HEK293 (cell line): ENCODE results near the gene XPR1.

Experiments
- CTCF ChIA-PET: fragments of 350-600 bp; formaldehyde crosslinking; extraction: SDS; loops from one replicate; lab custom pipeline; 2021; ENCODE audit warnings: antibody characterized with exemption; lab: Yijun Ruan, JAX
- POLR2A ChIA-PET: fragments of 300-600 bp; formaldehyde crosslinking; extraction: SDS; loops from one replicate; lab custom pipeline; 2020; ENCODE audit warnings: antibody characterized with exemption, inconsistent platforms; lab: Yijun Ruan, JAX
- H3K27ac ChIP-seq: fragments of 200-500 bp; sonication (Bioruptor generic); 2 replicates; pipeline ENCODE4 v1.5.1; 2014; ENCODE audit warnings: low read depth, low read length, control low read depth, inconsistent platforms; ENCODE audit errors: extremely low read depth
- H3K36me3 ChIP-seq, 2 experiments: fragments of 200-500 bp in 1 of 2; sonication (Bioruptor generic) in 1 of 2; 1 replicate in 1 of 2; 2 replicates in 1 of 2; pipeline ENCODE4 v1.5.1; 2014 to 2017; ENCODE audit warnings: inconsistent platforms in 2 of 2, low read length in 2 of 2; ENCODE audit not compliant: control insufficient read depth in 2 of 2, insufficient read depth in 1 of 2
- H3K4me1 ChIP-seq: fragments of 200-500 bp; sonication (Bioruptor generic); 2 replicates; pipeline ENCODE4 v1.5.1; 2014; ENCODE audit warnings: mild to moderate bottlenecking, low read length, inconsistent platforms; ENCODE audit not compliant: control insufficient read depth, insufficient read depth
- H3K4me3 ChIP-seq: 2 replicates; pipeline ENCODE4 v1.5.1; 2011; ENCODE audit warnings: low read depth, mild to moderate bottlenecking, control low read depth, low read length, moderate library complexity
- H3K9me3 ChIP-seq: fragments of 200-500 bp; sonication (Bioruptor generic); 2 replicates; pipeline ENCODE4 v1.5.1; 2014; ENCODE audit warnings: low read depth, low read length, inconsistent platforms; ENCODE audit not compliant: control insufficient read depth, insufficient read depth
- GLI4 ChIP-seq: fragments of 450-650 bp; formaldehyde crosslinking; IDR thresholded peaks from 2 replicates; pipeline ENCODE4 v1.5.1; 2016; ENCODE audit warnings: missing biosample characterization, missing genetic modification characterization
- KLF17 ChIP-seq: fragments of 450-650 bp; formaldehyde crosslinking; IDR thresholded peaks from 2 replicates; pipeline ENCODE4 v1.5.1; 2016; ENCODE audit warnings: missing biosample characterization, missing genetic modification characterization
- OSR2 ChIP-seq: fragments of 450-650 bp; formaldehyde crosslinking; IDR thresholded peaks from 2 replicates; pipeline ENCODE4 v1.5.1; 2016; ENCODE audit warnings: missing biosample characterization, missing genetic modification characterization
- PBX3 ChIP-seq: sonication (generic); formaldehyde crosslinking; IDR thresholded peaks from 2 replicates; pipeline ENCODE4 v1.8.1; 2022; ENCODE audit warnings: mild to moderate bottlenecking, moderate library complexity, missing genetic modification reagents
- PRDM1 ChIP-seq: fragments of 450-650 bp; formaldehyde crosslinking; IDR thresholded peaks from 2 replicates; pipeline ENCODE4; 2016; ENCODE audit warnings: missing biosample characterization, missing genetic modification characterization
- PRDM6 ChIP-seq: fragments of 450-650 bp; formaldehyde crosslinking; IDR thresholded peaks from 2 replicates; pipeline ENCODE4 v1.5.1; 2017; ENCODE audit warnings: missing biosample characterization, missing genetic modification characterization
- TCF7L2 ChIP-seq: IDR thresholded peaks from 2 replicates; pipeline ENCODE4 v1.6.1; 2011; ENCODE audit warnings: low read depth, mild to moderate bottlenecking, inconsistent platforms, low read length, moderate library complexity, borderline replicate concordance
- ZNF10 ChIP-seq: fragments of 450-650 bp; formaldehyde crosslinking; IDR thresholded peaks from 2 replicates; pipeline ENCODE4 v1.5.1; 2017; ENCODE audit warnings: missing biosample characterization, missing genetic modification characterization
- ZNF133 ChIP-seq: fragments of 450-650 bp; formaldehyde crosslinking; IDR thresholded peaks from 2 replicates; pipeline ENCODE4 v1.5.1; 2016; ENCODE audit warnings: missing biosample characterization, missing genetic modification characterization
- ZNF146 ChIP-seq: fragments of 450-650 bp; formaldehyde crosslinking; IDR thresholded peaks from 2 replicates; pipeline ENCODE4 v1.5.1; 2016; ENCODE audit warnings: missing biosample characterization, missing genetic modification characterization
- ZNF155 ChIP-seq: fragments of 450-650 bp; formaldehyde crosslinking; IDR thresholded peaks from 2 replicates; pipeline ENCODE4 v1.5.1; 2016; ENCODE audit warnings: missing biosample characterization, missing genetic modification characterization
- ZNF19 ChIP-seq: fragments of 450-650 bp; formaldehyde crosslinking; IDR thresholded peaks from 2 replicates; pipeline ENCODE4; 2016; ENCODE audit warnings: missing biosample characterization, missing genetic modification characterization, low read depth
- ZNF335 ChIP-seq: fragments of 450-650 bp; formaldehyde crosslinking; conservative IDR thresholded peaks from 2 replicates; pipeline ENCODE4 v1.5.1; 2016; ENCODE audit warnings: missing biosample characterization, missing genetic modification characterization
- ZNF354C ChIP-seq: fragments of 450-650 bp; formaldehyde crosslinking; IDR thresholded peaks from 2 replicates; pipeline ENCODE4 v1.5.1; 2016; ENCODE audit warnings: missing biosample characterization, missing genetic modification characterization, low read depth, borderline replicate concordance
- ZNF366 ChIP-seq: fragments of 450-650 bp; formaldehyde crosslinking; conservative IDR thresholded peaks from 2 replicates; pipeline ENCODE4 v1.5.1; 2016; ENCODE audit warnings: missing biosample characterization, missing genetic modification characterization
- ZNF404 ChIP-seq: fragments of 450-650 bp; formaldehyde crosslinking; IDR thresholded peaks from 2 replicates; pipeline ENCODE4 v1.5.1; 2017; ENCODE audit warnings: missing biosample characterization, missing genetic modification characterization
- ZNF423 ChIP-seq: fragments of 450-650 bp; formaldehyde crosslinking; IDR thresholded peaks from 2 replicates; pipeline ENCODE4 v1.5.1; 2016; ENCODE audit warnings: missing biosample characterization, missing genetic modification characterization
- ZNF530 ChIP-seq: fragments of 450-650 bp; formaldehyde crosslinking; IDR thresholded peaks from 2 replicates; pipeline ENCODE4 v1.5.1; 2016; ENCODE audit warnings: low read depth, missing biosample characterization, missing genetic modification characterization
- ZNF555 ChIP-seq: fragments of 450-650 bp; formaldehyde crosslinking; conservative IDR thresholded peaks from 2 replicates; pipeline ENCODE4 v1.5.1; 2017; ENCODE audit warnings: missing biosample characterization, mild to moderate bottlenecking, missing genetic modification characterization, inconsistent platforms
- ZNF600 ChIP-seq: fragments of 450-650 bp; formaldehyde crosslinking; IDR thresholded peaks from 2 replicates; pipeline ENCODE4 v1.5.1; 2016; ENCODE audit warnings: missing biosample characterization, missing genetic modification characterization
- ZNF654 ChIP-seq: fragments of 450-650 bp; formaldehyde crosslinking; IDR thresholded peaks from 2 replicates; pipeline ENCODE4 v1.5.1; 2016; ENCODE audit warnings: low read depth, missing biosample characterization, missing genetic modification characterization
- ZNF704 ChIP-seq: fragments of 450-650 bp; formaldehyde crosslinking; IDR thresholded peaks from 2 replicates; pipeline ENCODE4 v1.5.1; 2016; ENCODE audit warnings: missing biosample characterization, missing genetic modification characterization
- ZNF830 ChIP-seq: fragments of 450-650 bp; IDR thresholded peaks from 2 replicates; pipeline ENCODE4 v1.5.0; 2018; ENCODE audit warnings: missing biosample characterization, missing genetic modification characterization, low read depth, mild to moderate bottlenecking, moderate library complexity
- ZSCAN4 ChIP-seq: fragments of 450-650 bp; formaldehyde crosslinking; IDR thresholded peaks from 2 replicates; pipeline ENCODE4 v1.5.1; 2017; ENCODE audit warnings: missing biosample characterization, missing genetic modification characterization
- TF ChIP-seq, protein P1 (sequence below): fragments of 450-650 bp; formaldehyde crosslinking; IDR thresholded peaks from 2 replicates; pipeline ENCODE4 v1.5.1; 2016; ENCODE audit warnings: missing biosample characterization, missing genetic modification characterization

Gene XPR1

DNA sequence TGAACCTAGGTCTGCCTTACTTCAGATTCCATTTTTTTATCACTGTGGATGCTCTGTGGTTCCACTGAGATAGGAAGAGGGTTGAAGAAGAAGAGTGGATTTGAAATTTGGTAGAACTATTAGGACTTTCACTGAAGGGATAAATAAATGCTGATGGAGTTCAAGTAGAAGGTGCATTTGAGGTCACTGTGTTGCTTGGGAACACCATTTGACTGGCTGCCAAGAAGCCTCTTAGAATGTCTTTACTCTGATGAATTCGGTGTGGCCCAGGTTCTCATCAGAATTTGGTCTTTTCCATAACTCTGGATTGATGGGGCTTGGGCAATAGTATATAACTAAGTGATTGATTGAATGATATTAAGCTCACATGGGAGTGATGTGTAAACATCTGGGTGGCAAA, 11.9 kb downstream of the XPR1 start:
- Histone ChIP-seq H3K36me3 (no peaks in the 10 kb centered on the region), H3K27ac (no peak overlapping the region), H3K4me1 (peaks cover 11% of the 10 kb centered on the region), H3K4me3 (no peak overlapping the region), H3K9me3 (no peaks in the 10 kb centered on the region)
- CTCF ChIA-PET = no interaction called here
- TF ChIP-seq PRDM6 (peak; percentile 35; the same call in 1 of the 2 replicates), ZNF830 (no peak), ZNF133 (tag by site-specific recombination) (no peak), ZNF530 (tag by site-specific recombination) (no peak), ZNF10 (tag by site-specific recombination) (peak; percentile 47), ZNF366 (tag by site-specific recombination) (0 out of 2 replicates have a peak, but pooled peaks have one; percentile 14), KLF17 (tag by site-specific recombination) (no peak), GLI4 (tag by site-specific recombination) (no peak)
- TF ChIP-seq, protein P1, sequence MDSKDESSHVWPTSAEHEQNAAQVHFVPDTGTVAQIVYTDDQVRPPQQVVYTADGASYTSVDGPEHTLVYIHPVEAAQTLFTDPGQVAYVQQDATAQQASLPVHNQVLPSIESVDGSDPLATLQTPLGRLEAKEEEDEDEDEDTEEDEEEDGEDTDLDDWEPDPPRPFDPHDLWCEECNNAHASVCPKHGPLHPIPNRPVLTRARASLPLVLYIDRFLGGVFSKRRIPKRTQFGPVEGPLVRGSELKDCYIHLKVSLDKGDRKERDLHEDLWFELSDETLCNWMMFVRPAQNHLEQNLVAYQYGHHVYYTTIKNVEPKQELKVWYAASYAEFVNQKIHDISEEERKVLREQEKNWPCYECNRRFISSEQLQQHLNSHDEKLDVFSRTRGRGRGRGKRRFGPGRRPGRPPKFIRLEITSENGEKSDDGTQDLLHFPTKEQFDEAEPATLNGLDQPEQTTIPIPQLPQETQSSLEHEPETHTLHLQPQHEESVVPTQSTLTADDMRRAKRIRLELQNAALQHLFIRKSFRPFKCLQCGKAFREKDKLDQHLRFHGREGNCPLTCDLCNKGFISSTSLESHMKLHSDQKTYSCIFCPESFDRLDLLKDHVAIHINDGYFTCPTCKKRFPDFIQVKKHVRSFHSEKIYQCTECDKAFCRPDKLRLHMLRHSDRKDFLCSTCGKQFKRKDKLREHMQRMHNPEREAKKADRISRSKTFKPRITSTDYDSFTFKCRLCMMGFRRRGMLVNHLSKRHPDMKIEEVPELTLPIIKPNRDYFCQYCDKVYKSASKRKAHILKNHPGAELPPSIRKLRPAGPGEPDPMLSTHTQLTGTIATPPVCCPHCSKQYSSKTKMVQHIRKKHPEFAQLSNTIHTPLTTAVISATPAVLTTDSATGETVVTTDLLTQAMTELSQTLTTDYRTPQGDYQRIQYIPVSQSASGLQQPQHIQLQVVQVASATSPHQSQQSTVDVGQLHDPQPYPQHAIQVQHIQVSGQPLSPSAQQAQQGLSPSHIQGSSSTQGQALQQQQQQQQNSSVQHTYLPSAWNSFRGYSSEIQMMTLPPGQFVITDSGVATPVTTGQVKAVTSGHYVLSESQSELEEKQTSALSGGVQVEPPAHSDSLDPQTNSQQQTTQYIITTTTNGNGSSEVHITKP (tag by site-specific recombination) = peak; percentile 22; the same call in 1 of the 2 replicates
- POLR2A ChIA-PET = interaction anchor here (1.1 kb wide), 1 partner anchor 12 kb away, joined by 4 read pairs; the partner anchor contains the start of gene XPR1

GRCh38 chr1:180644526-180645192, 12.8 kb downstream of the XPR1 start:
- no peak overlapping the region for H3K4me3 ChIP-seq
- TF ChIP-seq ZNF600 (tag by site-specific recombination) (no peak), ZNF830 (no peak), ZSCAN4 (tag by site-specific recombination) (no peak), ZNF404 (tag by site-specific recombination) (no peak), ZNF19 (tag by site-specific recombination) (no peak), PRDM1 (tag by site-specific recombination) (no peak), ZNF155 (tag by site-specific recombination) (no peak), ZNF423 (tag by site-specific recombination) (no peak), ZNF704 (tag by site-specific recombination) (no peak), ZNF335 (no peak), ZNF555 (no peak), PBX3 (CRISPR knock-in tag) (no peak), TCF7L2 (no peak), ZNF654 (tag by site-specific recombination) (no peak), ZNF354C (no peak), OSR2 (tag by site-specific recombination) (no peak), ZNF146 (no peak)
- TF ChIP-seq, all 188 proteins: peak for 0
- ChIA-PET POLR2A (no interaction called here), CTCF (no interaction called here)
- peaks cover 11% of the 10 kb centered on the region for H3K4me1 ChIP-seq
- H3K27ac ChIP-seq = no peak overlapping the region
- no peaks in the 10 kb centered on the region for H3K36me3 ChIP-seq
- H3K9me3 ChIP-seq = no peaks in the 10 kb centered on the region
